Gastrocnemius medialis (tissue), 4 donors: Measurements from ENCODE around the gene MBNL1. TPM values are rescaled to one million over a fixed set of nuclear protein-coding genes. Genes with fewer than 3 reads are reported as not detected.

Experiments
- ATAC-seq, 2 donors: fragments of 150-250 bp; one replicate each; pipeline ENCODE4 v1.9.1; 2016
- DNase-seq, 2 donors: peaks; one replicate each; pipeline ENCODE4 v3.0.0-alpha.2; 2019
- H3K27ac ChIP-seq, 4 donors: fragments of 200-600 bp; sonication (generic); 1 replicate in 1 of 4; 2 replicates in 3 of 4; pipeline ENCODE4 v1.5.1; 2016 to 2018; ENCODE audit warnings: mild to moderate bottlenecking in 2 of 4, moderate library complexity in 1 of 4
- H3K27me3 ChIP-seq, 3 donors: fragments of 200-600 bp; sonication (generic) in 2 of 3; 1 replicate in 1 of 3; 2 replicates in 2 of 3; pipeline versions ENCODE4 v1.5.1 to v1.6.0; 2016 to 2019; ENCODE audit warnings: mild to moderate bottlenecking in 1 of 3, moderate library complexity in 1 of 3
- H3K36me3 ChIP-seq, 2 donors: fragments of 200-600 bp; sonication (generic) in 1 of 2; one replicate each; pipeline ENCODE4 v1.5.1; 2017 to 2018
- H3K4me1 ChIP-seq, 2 donors: fragments of 200-600 bp; sonication (generic) in 1 of 2; one replicate each; pipeline ENCODE4 v1.5.1; 2016 to 2017; ENCODE audit warnings: mild to moderate bottlenecking in 2 of 2
- H3K4me3 ChIP-seq, 4 donors: fragments of 200-600 bp; sonication (generic) in 3 of 4; 1 replicate in 1 of 4; 2 replicates in 3 of 4; pipeline ENCODE4 v1.5.1; 2016 to 2019; ENCODE audit warnings: mild to moderate bottlenecking in 2 of 4
- H3K9me3 ChIP-seq, 3 donors: fragments of 200-600 bp; sonication (generic) in 2 of 3; 1 replicate in 1 of 3; 2 replicates in 2 of 3; pipeline ENCODE4 v1.5.1; 2016 to 2019
- CTCF ChIP-seq, 5 experiments: fragments of 450-650 bp in 3 of 5; fragments of 200-600 bp in 2 of 5; sonication (generic) in 2 of 5; IDR thresholded peaks in 4 of 5; conservative IDR thresholded peaks in 1 of 5; 1 replicate in 4 of 5; 2 replicates in 1 of 5; pipeline ENCODE4 v1.5.1; 2016 to 2019; ENCODE audit warnings: antibody characterized with exemption in 5 of 5, mild to moderate bottlenecking in 3 of 5, moderate library complexity in 3 of 5
- POLR2A ChIP-seq, 2 donors: fragments of 450-650 bp; IDR thresholded peaks; one replicate each; pipeline ENCODE4 v1.6.1; 2017; ENCODE audit warnings: antibody characterized with exemption in 2 of 2, mild to moderate bottlenecking in 2 of 2, moderate library complexity in 2 of 2
- in situ Hi-C, 4 donors: fragments of 200-750 bp; cut with MboI; loops; one replicate each; pipeline versions ENCODE4 v1.15.0 to v1.8.0; 2017; ENCODE audit warnings: low sequenced_read_pairs in 4 of 4
- intact Hi-C: fragments of 100-400 bp; cut with DNase I; formaldehyde crosslinking; loops from one replicate; pipeline ENCODE4 v1.15.1; 2023; ENCODE audit warnings: low total_unique reads
- total RNA-seq, 4 donors: library from RNA; depleted of rRNA; stranded (reverse); fragments of >200 nt; gene quantifications; one replicate each; pipeline versions ENCODE4 v1.1.0 to v1.2.3, GENCODE V29; 2016

MBNL1 gene
- total RNA-seq, 4 donors from 2014 or later = 519 to 597 (median 557) TPM

GRCh38 chr3:152253514-152253913, 15.2 kb upstream of the MBNL1 start:
- TF ChIP-seq POLR2A (IDR thresholded peaks at IDR 0.05) = no peak
- TF ChIP-seq CTCF (IDR thresholded peaks at IDR 0.05 in 4 of 5, conservative IDR thresholded peaks at IDR 0.05 in 1 of 5) = no peak
- in situ Hi-C loops = loop anchor here in 1 of 4 donors (25.0 kb wide), 1 partner anchor 184 kb away; no protein-coding TSS in a partner anchor
- ATAC-seq = no peak

GRCh38 chr3:152254041-152254440, 14.7 kb upstream of the MBNL1 start:
- no peaks in the 10 kb centered on the region for H3K27me3 ChIP-seq
- intact Hi-C loops = loop anchor here (10.0 kb wide), 1 partner anchor 301 kb away; no protein-coding TSS in a partner anchor
- in situ Hi-C loops = loop anchor here in 1 of 4 donors (25.0 kb wide), 1 partner anchor 183 kb away; no protein-coding TSS in a partner anchor
- peaks cover 11 to 13% of the 10 kb centered on the region in 2 donors for H3K4me1 ChIP-seq
- no peak overlapping the region for H3K27ac ChIP-seq
- no peaks in the 10 kb centered on the region for H3K36me3 ChIP-seq
- DNase-seq (no peak), ATAC-seq (no peak)
- no peaks in the 10 kb centered on the region for H3K9me3 ChIP-seq
- no peak overlapping the region for H3K4me3 ChIP-seq
- TF ChIP-seq POLR2A (IDR thresholded peaks at IDR 0.05) = no peak
- no peak for TF ChIP-seq CTCF (IDR thresholded peaks at IDR 0.05 in 4 of 5, conservative IDR thresholded peaks at IDR 0.05 in 1 of 5)

More at GRCh38 chr3:152253514-152253913, 15.2 kb upstream of the MBNL1 start:
- intact Hi-C loops = loop anchor here (10.0 kb wide), 1 partner anchor 301 kb away; no protein-coding TSS in a partner anchor
- DNase-seq = no peak
- no peak overlapping the region for H3K27ac ChIP-seq
- no peaks in the 10 kb centered on the region for H3K27me3 ChIP-seq
- peaks cover 7 to 8% of the 10 kb centered on the region in 2 donors for H3K4me1 ChIP-seq
- no peaks in the 10 kb centered on the region for H3K36me3 ChIP-seq
- no peaks in the 10 kb centered on the region for H3K9me3 ChIP-seq
- H3K4me3 ChIP-seq = no peak overlapping the region

GRCh38 chr3:152255290-152255689, 13.4 kb upstream of the MBNL1 start:
- in situ Hi-C loops = loop anchor here in 1 of 4 donors (25.0 kb wide), 1 partner anchor 182 kb away; no protein-coding TSS in a partner anchor

GRCh38 chr3:152256851-152257562, 11.7 kb upstream of the MBNL1 start:
- intact Hi-C loops = loop anchor here (5.0 to 10.0 kb wide), 3 partner anchors 35 to 298 kb away; no protein-coding TSS in a partner anchor
- no peaks in the 10 kb centered on the region for H3K27me3 ChIP-seq
- TF ChIP-seq CTCF (IDR thresholded peaks at IDR 0.05 in 4 of 5, conservative IDR thresholded peaks at IDR 0.05 in 1 of 5) (no peak), POLR2A (IDR thresholded peaks at IDR 0.05) (no peak)
- DNase-seq (no peak), ATAC-seq (no peak)
- no peaks in the 10 kb centered on the region for H3K9me3 ChIP-seq
- no peaks in the 10 kb centered on the region for H3K36me3 ChIP-seq
- in situ Hi-C loops = loop anchor here in 1 of 4 donors (25.0 kb wide), 1 partner anchor 180 kb away; no protein-coding TSS in a partner anchor
- no peak overlapping the region for H3K4me3 ChIP-seq
- H3K27ac ChIP-seq = peak overlapping the region in 3 of 4 donors; percentile 76 to 81 (median 80)
- peaks cover 15 to 21% of the 10 kb centered on the region in 2 donors for H3K4me1 ChIP-seq

More at GRCh38 chr3:152255290-152255689, 13.4 kb upstream of the MBNL1 start:
- H3K27me3 ChIP-seq = no peaks in the 10 kb centered on the region
- H3K9me3 ChIP-seq = no peaks in the 10 kb centered on the region
- DNase-seq (no peak), ATAC-seq (no peak)
- intact Hi-C loops = loop anchor here (5.0 to 10.0 kb wide), 3 partner anchors 33 to 300 kb away; no protein-coding TSS in a partner anchor
- no peaks in the 10 kb centered on the region for H3K36me3 ChIP-seq
- H3K27ac ChIP-seq = no peak overlapping the region
- TF ChIP-seq POLR2A (IDR thresholded peaks at IDR 0.05) = no peak
- no peak for TF ChIP-seq CTCF (IDR thresholded peaks at IDR 0.05 in 4 of 5, conservative IDR thresholded peaks at IDR 0.05 in 1 of 5)
- H3K4me3 ChIP-seq = no peak overlapping the region
- peaks cover 15 to 16% of the 10 kb centered on the region in 2 donors for H3K4me1 ChIP-seq
